Stimulated activated CD4-positive, alpha-beta T cell treated with anti-CD3 and anti-CD28 coated beads, Interleukin-1b, Interleukin-23, amount 100 ng/mL, for 1 hour (primary cell): ENCODE results near the gene COMMD10.

ENCODE experiments used
- DNase-seq, 2 donors: peaks; one replicate each; pipeline ENCODE4 v3.0.0-alpha.2; 2020; ENCODE audit warnings: low read depth in 2 of 2

COMMD10 gene

GRCh38 chr5:116216246-116216645, 131.4 kb downstream of the COMMD10 start:
- no peak for DNase-seq

GRCh38 chr5:116225281-116225922, 140.6 kb downstream of the COMMD10 start:
- no peak for DNase-seq

- DNase-seq: no peak
These were observed 144.4 kb downstream of the COMMD10 start for GRCh38 chr5:116229131-116229689.

- DNase-seq: no peak
These were observed 146.5 kb downstream of the COMMD10 start for GRCh38 chr5:116231288-116231687.

GRCh38 chr5:116234681-116235080, 149.9 kb downstream of the COMMD10 start:
- DNase-seq: no peak

- no peak for DNase-seq
These were observed 153.2 kb downstream of the COMMD10 start for GRCh38 chr5:116237917-116238500.

GRCh38 chr5:116242343-116242742, 157.5 kb downstream of the COMMD10 start:
- no peak for DNase-seq

GRCh38 chr5:116248432-116248831, 163.6 kb downstream of the COMMD10 start:
- no peak for DNase-seq

GRCh38 chr5:116249648-116250047, 164.8 kb downstream of the COMMD10 start:
- no peak for DNase-seq

- no peak for DNase-seq
These were observed 171.9 kb downstream of the COMMD10 start for GRCh38 chr5:116256717-116257116.

GRCh38 chr5:116265471-116265870, 180.6 kb downstream of the COMMD10 start:
- no peak for DNase-seq

GRCh38 chr5:116271446-116272025, 186.7 kb downstream of the COMMD10 start:
- no peak for DNase-seq

- DNase-seq: no peak
These were observed 187.6 kb downstream of the COMMD10 start for GRCh38 chr5:116272281-116272941.

GRCh38 chr5:116273448-116274242, 188.8 kb downstream of the COMMD10 start:
- no peak for DNase-seq

GRCh38 chr5:116274251-116274650, 189.4 kb downstream of the COMMD10 start:
- no peak for DNase-seq

- DNase-seq: no peak
These were observed 190.5 kb downstream of the COMMD10 start for GRCh38 chr5:116275282-116275681.

GRCh38 chr5:116276952-116277351, 192.1 kb downstream of the COMMD10 start:
- no peak for DNase-seq

GRCh38 chr5:116280149-116280803, 195.5 kb downstream of the COMMD10 start:
- no peak for DNase-seq

GRCh38 chr5:116281309-116281708, 196.5 kb downstream of the COMMD10 start:
- no peak for DNase-seq

GRCh38 chr5:116288524-116288923, 203.7 kb downstream of the COMMD10 start:
- no peak for DNase-seq

GRCh38 chr5:116289276-116289675, 204.5 kb downstream of the COMMD10 start:
- no peak for DNase-seq
